HFFc6 (cell line): ENCODE data around the gene KIRREL3. TPM values are rescaled to one million over a fixed set of nuclear protein-coding genes. Genes with fewer than 3 reads are reported as not detected.
A peak's percentile ranks its signal among the peaks of the same experiment; 100 is the strongest.

Experiments used
- DNase-seq: peaks from one replicate; pipeline ENCODE4 v3.0.0-alpha.2; 2018
- H3K27ac Mint-ChIP-seq: 2 replicates; pipeline ENCODE4 v1.8.0; 2020; ENCODE audit warnings: mild to moderate bottlenecking, mixed read lengths
- H3K27me3 Mint-ChIP-seq: 2 replicates; pipeline ENCODE4 v1.8.0; 2021; ENCODE audit warnings: mild to moderate bottlenecking, moderate library complexity, mixed read lengths; ENCODE audit not compliant: insufficient read depth
- H3K36me3 Mint-ChIP-seq: 2 replicates; pipeline ENCODE4 v1.8.0; 2021; ENCODE audit warnings: low read depth, mixed read lengths
- H3K4me1 Mint-ChIP-seq: 2 replicates; pipeline ENCODE4 v1.8.0; 2020; ENCODE audit warnings: low read depth, mixed read lengths
- H3K4me3 Mint-ChIP-seq: 2 replicates; pipeline ENCODE4 v1.8.0; 2020; ENCODE audit warnings: mild to moderate bottlenecking, moderate library complexity, mixed read lengths
- H3K9me3 Mint-ChIP-seq: 2 replicates; pipeline ENCODE4 v1.8.0; 2020; ENCODE audit warnings: mild to moderate bottlenecking, mixed read lengths
- CTCF ChIP-seq: fragments of 200-600 bp; sonication (generic); IDR thresholded peaks from 2 replicates; pipeline ENCODE4 v1.5.0; 2021; ENCODE audit warnings: antibody characterized with exemption, mild to moderate bottlenecking
- total RNA-seq, 6 experiments: library from RNA; stranded (reverse); fragmentation: NEBNext Ultra II Directional; extraction: Animal tissue kit (Norgen Biotek cat#: 25700); gene quantifications; 2 replicates in 1 of 6; 3 replicates in 5 of 6; pipeline ENCODE4 v1.2.3, GENCODE V29; 2021

KIRREL3 gene
- total RNA-seq, 6 experiments from 2014 or later: 22.2 to 38.2 (median 33.2) TPM

- Mint-ChIP-seq H3K27me3 (peaks cover 1% of the 10 kb centered on the region), H3K9me3 (no peaks in the 10 kb centered on the region), H3K27ac (peak overlapping the region; percentile 51; the same call in 1 of the 2 replicates), H3K4me3 (no peak overlapping the region), H3K4me1 (peaks cover 54% of the 10 kb centered on the region), H3K36me3 (peaks cover 9% of the 10 kb centered on the region; the same call in 1 of the 2 replicates)
- no peak for TF ChIP-seq CTCF
- DNase-seq: no peak
Observed at GRCh38 chr11:126630488-126630887, 370.1 kb downstream of the KIRREL3 start.

- Mint-ChIP-seq H3K36me3 (peaks cover 6% of the 10 kb centered on the region; the same call in 1 of the 2 replicates), H3K27ac (peak overlapping the region; percentile 88), H3K4me1 (peaks cover 47% of the 10 kb centered on the region), H3K27me3 (peaks cover 1% of the 10 kb centered on the region), H3K4me3 (peak overlapping the region; percentile 56), H3K9me3 (no peaks in the 10 kb centered on the region)
- peak; percentile 83 for DNase-seq
- peak; percentile 59 for TF ChIP-seq CTCF
Observed at GRCh38 chr11:126628790-126629621, 371.6 kb downstream of the KIRREL3 start.

- peaks cover 1% of the 10 kb centered on the region for H3K27me3 Mint-ChIP-seq
Observed at GRCh38 chr11:126628450-126628789, 372.1 kb downstream of the KIRREL3 start.

GRCh38 chr11:126627421-126627820 is 373.1 kb downstream of the KIRREL3 start:
- Mint-ChIP-seq H3K4me3 (no peak overlapping the region), H3K27me3 (peaks cover 1% of the 10 kb centered on the region), H3K4me1 (peaks cover 39% of the 10 kb centered on the region), H3K9me3 (no peaks in the 10 kb centered on the region), H3K36me3 (peaks cover 5% of the 10 kb centered on the region), H3K27ac (no peak overlapping the region)
- DNase-seq: no peak
- TF ChIP-seq CTCF: no peak

More at GRCh38 chr11:126628450-126628789, 372.1 kb downstream of the KIRREL3 start:
- Mint-ChIP-seq H3K27ac (peak overlapping the region; percentile 88), H3K4me3 (peak overlapping the region; percentile 56), H3K9me3 (no peaks in the 10 kb centered on the region), H3K4me1 (peaks cover 42% of the 10 kb centered on the region), H3K36me3 (peaks cover 4% of the 10 kb centered on the region)
- DNase-seq: no peak
- no peak for TF ChIP-seq CTCF

GRCh38 chr11:126624506-126624905 is 376.1 kb downstream of the KIRREL3 start:
- Mint-ChIP-seq H3K4me1 (peaks cover 18% of the 10 kb centered on the region), H3K27ac (no peak overlapping the region), H3K36me3 (peaks cover 5% of the 10 kb centered on the region), H3K27me3 (peaks cover 1% of the 10 kb centered on the region), H3K9me3 (no peaks in the 10 kb centered on the region), H3K4me3 (no peak overlapping the region)
- no peak for DNase-seq
- TF ChIP-seq CTCF: no peak
